K562 (cell line): ENCODE measurements around the gene RNASEH2C. TPM values are rescaled to one million over a fixed set of nuclear protein-coding genes. Genes with fewer than 3 reads are reported as not detected.
"Not testable (repeated sequence)": the region's sequence is repeated elsewhere in the genome, so short reads cannot be mapped to it uniquely, and the experiment has no call there.

ENCODE experiments used
- ATAC-seq: fragments of 200-7000 bp; cut with Tn5 transposase; 3 replicates; pipeline ENCODE4 v1.9.1; 2020; ENCODE audit warnings: moderate library complexity
- BruUV-seq: library from RNA; stranded (reverse); fragments of 400-500 nt; replicated peaks from 2 replicates; lab custom pipeline; 2021; lab: Mats Ljungman, UMichigan
- CTCF ChIA-PET: fragments of 300-600 bp; formaldehyde crosslinking; extraction: SDS; loops from one replicate; lab custom pipeline; 2021; ENCODE audit warnings: low intra/inter-chr PET ratio; lab: Yijun Ruan, JAX
- POLR2A ChIA-PET: fragments of 300-600, 350-650 bp; sonication (Branson Sonifier 250); formaldehyde crosslinking; extraction: SDS; loops from one replicate; lab custom pipeline; 2021; ENCODE audit warnings: antibody characterized with exemption, inconsistent platforms; lab: Yijun Ruan, JAX
- DNase-seq, 4 experiments: peaks; one replicate each; pipeline versions ENCODE4 v3.0.0 to v3.0.0-alpha.2; 2011 to 2018; ENCODE audit warnings: low spot score in 3 of 4, mixed read lengths in 3 of 4; ENCODE audit errors: extremely low read depth in 1 of 4
- FAIRE-seq: peaks from 2 replicates; lab custom pipeline; 2011; peaks lifted over from hg19 to GRCh38; lab: Jason Lieb, UNC
- H2AFZ ChIP-seq: 2 replicates; pipeline ENCODE4 v1.6.0; 2011; ENCODE audit warnings: low read depth, low read length, control low read depth, inconsistent platforms
- H3K27ac ChIP-seq: fragments of 200-600 bp; 3 replicates; pipeline ENCODE4 v1.8.0; 2011; ENCODE audit warnings: low read depth, mild to moderate bottlenecking, control low read depth, inconsistent platforms, low read length, moderate library complexity, mixed read lengths; ENCODE audit errors: extremely low read depth
- H3K27me3 ChIP-seq, 2 experiments: fragments of 300-600 bp in 1 of 2; 2 replicates in 1 of 2; 3 replicates in 1 of 2; pipeline versions ENCODE4 v1.6.0 to v1.8.0; 2011; ENCODE audit warnings: inconsistent platforms in 2 of 2, low read length in 2 of 2, mild to moderate bottlenecking in 1 of 2, mixed read lengths in 1 of 2, moderate library complexity in 1 of 2; ENCODE audit not compliant: control insufficient read depth in 2 of 2, insufficient read depth in 2 of 2
- H3K36me3 ChIP-seq: fragments of 300-600 bp; 3 replicates; pipeline ENCODE4 v1.8.0; 2011; ENCODE audit warnings: mild to moderate bottlenecking, low read length, inconsistent platforms; ENCODE audit not compliant: control insufficient read depth, insufficient read depth
- H3K4me1 ChIP-seq, 2 experiments: fragments of 200-600 bp in 1 of 2; replicated peaks in 1 of 2; 2 replicates in 1 of 2; 3 replicates in 1 of 2; pipeline versions ENCODE4 v1.5.1 to v1.8.0; 2011; ENCODE audit warnings: inconsistent platforms in 2 of 2, low read length in 2 of 2, mild to moderate bottlenecking in 1 of 2, mixed read lengths in 1 of 2, moderate library complexity in 1 of 2; ENCODE audit not compliant: control insufficient read depth in 2 of 2, insufficient read depth in 2 of 2
- H3K4me2 ChIP-seq: 2 replicates; pipeline ENCODE4 v1.6.1; 2011; ENCODE audit warnings: low read length, control low read depth, inconsistent platforms, mixed read lengths; ENCODE audit not compliant: insufficient read depth
- H3K4me3 ChIP-seq: fragments of 200-600 bp; sonication (generic), shearing (Covaris generic); 2 replicates; pipeline ENCODE4 v1.5.1; 2016; ENCODE audit warnings: control low read depth, inconsistent platforms
- H3K79me2 ChIP-seq: fragments of 200-600 bp; 3 replicates; pipeline ENCODE4 v1.8.0; 2011; ENCODE audit warnings: low read length, inconsistent platforms; ENCODE audit not compliant: control insufficient read depth, insufficient read depth
- H3K9ac ChIP-seq, 2 experiments: 2 replicates each; pipeline versions ENCODE4 v1.6.0 to v1.6.1; 2011; ENCODE audit warnings: low read depth in 2 of 2, low read length in 2 of 2, control low read depth in 1 of 2, inconsistent platforms in 1 of 2, mild to moderate bottlenecking in 1 of 2, mixed read lengths in 1 of 2; ENCODE audit not compliant: insufficient read depth in 1 of 2
- H3K9me1 ChIP-seq: one replicate; pipeline ENCODE4 v1.6.0; 2011; ENCODE audit warnings: inconsistent platforms, mild to moderate bottlenecking, low read length, moderate library complexity; ENCODE audit not compliant: control insufficient read depth, insufficient read depth
- H3K9me3 ChIP-seq: replicated peaks from 2 replicates; pipeline ENCODE4 v1.5.1; 2011; ENCODE audit warnings: low read depth, low read length, inconsistent platforms; ENCODE audit not compliant: control insufficient read depth, insufficient read depth
- H4K20me1 ChIP-seq: replicated peaks from 2 replicates; pipeline ENCODE4 v1.6.1; 2011; ENCODE audit warnings: low read length, inconsistent platforms, mixed read lengths; ENCODE audit not compliant: control insufficient read depth, insufficient read depth
- BRCA1 ChIP-seq, 2 experiments: fragments of 450-650 bp in 1 of 2; sonication (generic) in 1 of 2; formaldehyde crosslinking in 1 of 2; IDR thresholded peaks; 2 replicates each; pipeline versions ENCODE4 v1.5.0 to v1.6.1; 2017 to 2020; ENCODE audit warnings: mild to moderate bottlenecking in 1 of 2, missing genetic modification reagents in 1 of 2
- KDM4B ChIP-seq, 2 experiments: fragments of 450-650 bp in 1 of 2; sonication (generic) in 1 of 2; IDR thresholded peaks; 2 replicates each; pipeline ENCODE4 v1.6.1; 2016 to 2017; ENCODE audit warnings: borderline replicate concordance in 2 of 2, antibody characterized with exemption in 1 of 2, low read depth in 1 of 2, mild to moderate bottlenecking in 1 of 2
- LARP7 ChIP-seq: fragments of 450-650 bp; IDR thresholded peaks from 2 replicates; pipeline ENCODE4 v1.6.1; 2016
- NUFIP1 ChIP-seq: fragments of 450-650 bp; IDR thresholded peaks from 2 replicates; pipeline ENCODE4 v1.6.1; 2018; ENCODE audit not compliant: partially characterized antibody
- ZFP36 ChIP-seq: fragments of 150-350 bp; IDR thresholded peaks from 2 replicates; pipeline ENCODE4 v1.6.1; 2018; ENCODE audit warnings: low read length, low read depth; ENCODE audit not compliant: partially characterized antibody
- ZKSCAN8 ChIP-seq: fragments of 200-800 bp; sonication (Bioruptor generic); IDR thresholded peaks from 2 replicates; pipeline ENCODE4 v1.6.1; 2016; ENCODE audit warnings: missing genetic modification characterization, missing compliant biosample characterization
- WGBS: fragments of 100-300 bp; shearing (Covaris generic); methylation state at CpG from one replicate; pipeline ENCODE4 v1.1.6; 2016; ENCODE audit warnings: low coverage, mixed read lengths; ENCODE audit not compliant: insufficient coverage; ENCODE audit errors: missing lambda C conversion rate; 5-methylcytosine and 5-hydroxymethylcytosine counted together
- in situ Hi-C: fragments of 300-500 bp; cut with MboI; formaldehyde crosslinking; loops from 4 replicates; pipeline ENCODE4 v1.15.0; 2018; ENCODE audit warnings: inconsistent platforms, mixed read lengths
- intact Hi-C: fragments of 100-400 bp; cut with micrococcal nuclease; formaldehyde crosslinking; loops from 2 replicates; pipeline ENCODE4 v1.14.2; 2022
- polyA plus RNA-seq, 8 experiments: library from polyadenylated mRNA; depleted of rRNA in 4 of 8; stranded (reverse) in 5 of 8; unstranded in 3 of 8; fragments of >200 nt; fragmentation: Nextera tagmentation in 2 of 8; fragmentation: Illumina TruSeq in 1 of 8; extraction: Ambion mirVana in 2 of 8; extraction: Trizol in 1 of 8; gene quantifications; 2 replicates each; pipeline versions ENCODE4 v1.2.1 to v1.2.3, GENCODE V29; 2011 to 2014; ENCODE audit warnings: inconsistent platforms in 1 of 8, missing spikeins in 1 of 8
- total RNA-seq, 7 experiments: library from RNA; depleted of rRNA in 6 of 7; stranded (reverse); fragments of >200 nt in 6 of 7; fragmentation: Illumina TruSeq in 2 of 7; extraction: Trizol in 2 of 7; gene quantifications; 2 replicates each; pipeline versions ENCODE4 v1.2.1 to v1.2.3, GENCODE V29; 2011 to 2021; ENCODE audit warnings: low replicate concordance in 1 of 7

Gene RNASEH2C
- total and polyA plus RNA-seq, 9 of the 15 experiments (the other 6 are each of a cell fraction or from before 2014, with no cell fraction given): 5.4 to 78.2 (median 15.6) TPM

- CTCF ChIA-PET: interaction anchor here (0.6 kb wide), 1 partner anchor 69 kb away, joined by 3 read pairs; no protein-coding TSS in a partner anchor
- BruUV-seq: no TSS peak
- no peak for FAIRE-seq
Measured at GRCh38 chr11:65739022-65739421, 18.4 kb upstream of the RNASEH2C start.

GRCh38 chr11:65736810-65737209 is 16.2 kb upstream of the RNASEH2C start:
- Histone ChIP-seq H3K4me2 (no peak overlapping the region), H3K27me3 (peaks cover 2 to 9% of the 10 kb centered on the region in 2 experiments; a peak in 3 of 5 replicates), H3K9me1 (no peaks in the 10 kb centered on the region), H2AFZ (no peak overlapping the region), H3K79me2 (no peaks in the 10 kb centered on the region), H4K20me1 (no peaks in the 10 kb centered on the region), H3K4me3 (no peak overlapping the region)
- ATAC-seq: no peak
- no peak for FAIRE-seq
- ChIA-PET POLR2A (no interaction called here), CTCF (interaction anchor here (0.6 kb wide), 1 partner anchor 27 kb away, joined by 3 read pairs; no protein-coding TSS in a partner anchor)
- in situ Hi-C loops (no loop called here), intact Hi-C loops (no loop called here)
- no TSS peak for BruUV-seq
- no peak for DNase-seq
- TF ChIP-seq BRCA1 (IDR thresholded peaks at IDR 0.05): no peak
- TF ChIP-seq BRCA1 (CRISPR knock-in tag; IDR thresholded peaks at IDR 0.05): no peak
- peak; percentile 58 for TF ChIP-seq ZFP36
- TF ChIP-seq, all 486 proteins: peak for 1
- H3K4me1 ChIP-seq: no peaks in the 10 kb centered on the region
- H3K36me3 ChIP-seq: no peaks in the 10 kb centered on the region
- no peak overlapping the region for H3K9ac ChIP-seq
- no peaks in the 10 kb centered on the region; the same call in 1 of the 2 replicates for H3K9me3 ChIP-seq
- H3K27ac ChIP-seq: no peak overlapping the region

More at GRCh38 chr11:65739022-65739421, 18.4 kb upstream of the RNASEH2C start:
- WGBS: 52% methylated on average over 2 of the region's 2 CpGs
- H3K79me2 ChIP-seq: no peaks in the 10 kb centered on the region
- DNase-seq (no peak), ATAC-seq (no peak)
- H4K20me1 ChIP-seq: no peaks in the 10 kb centered on the region
- in situ Hi-C loops (no loop called here), intact Hi-C loops (no loop called here)
- H3K9me1 ChIP-seq: no peaks in the 10 kb centered on the region
- no peak overlapping the region for H3K4me3 ChIP-seq
- TF ChIP-seq NUFIP1 (no peak), LARP7 (no peak), KDM4B (IDR thresholded peaks at IDR 0.05; ENCODE audit: borderline replicate concordance in 2 of 2, low read depth in 1 of 2) (no peak), ZKSCAN8 (CRISPR knock-in tag) (no peak)
- H3K27me3 ChIP-seq: peaks cover 0 to 9% of the 10 kb centered on the region in 2 experiments; a peak in 2 of 5 replicates
- H3K4me2 ChIP-seq: no peak overlapping the region
- H3K36me3 ChIP-seq: no peaks in the 10 kb centered on the region
- no peak overlapping the region for H3K27ac ChIP-seq
- H2AFZ ChIP-seq: no peak overlapping the region
- no peak overlapping the region for H3K9ac ChIP-seq
- H3K4me1 ChIP-seq: peaks cover 4 to 7% of the 10 kb centered on the region in 2 experiments; a peak in 3 of 5 replicates
- no peaks in the 10 kb centered on the region for H3K9me3 ChIP-seq
- POLR2A ChIA-PET: no interaction called here

- H3K4me1 ChIP-seq, in situ Hi-C loops, BruUV-seq, H3K27ac ChIP-seq, H3K9me3 ChIP-seq, H3K9me1 ChIP-seq, ATAC-seq, CTCF ChIA-PET, H3K36me3 ChIP-seq, intact Hi-C loops, DNase-seq, H3K4me2 ChIP-seq, FAIRE-seq, H4K20me1 ChIP-seq, H3K79me2 ChIP-seq, H3K4me3 ChIP-seq, H3K27me3 ChIP-seq, H2AFZ ChIP-seq, H3K9ac ChIP-seq: not testable (repeated sequence)
- WGBS: 3% methylated on average over 4 of the region's 4 CpGs
- POLR2A ChIA-PET: interaction anchor here (0.6 to 2.3 kb wide), 2 partner anchors 14 to 678 kb away, joined by 3 to 9 read pairs; partner anchors contain the start of gene RNASEH2C
Measured at GRCh38 chr11:65735111-65735510, 14.5 kb upstream of the RNASEH2C start.
